ENCODE measurements around the gene TNS4. TPM values are rescaled to one million over a fixed set of nuclear protein-coding genes. Genes with fewer than 3 reads are reported as not detected.

The TNS4 gene
- total RNA-seq, 1 donor from 2014 or later, result not detected

- peaks cover 7% of the 10 kb centered on the region for H3K9me3 Mint-ChIP-seq
- no peaks in the 10 kb centered on the region for H3K79me2 ChIP-seq (ENCODE audit: low read depth)
- no peaks in the 10 kb centered on the region for H3K36me3 ChIP-seq
- H3K27ac ChIP-seq, result no peak overlapping the region
- H2AFZ ChIP-seq (replicated peaks), result no peak overlapping the region
- no peak overlapping the region for H3K9ac ChIP-seq
- DNase-seq (ENCODE audit: low spot score), result no peak
- no peaks in the 10 kb centered on the region for H3F3A ChIP-seq (ENCODE audit: low read depth)
- H3K4me1 ChIP-seq, result peaks cover 5% of the 10 kb centered on the region
- H3K4me3 ChIP-seq, result no peak overlapping the region
- H3K27me3 ChIP-seq, result no peaks in the 10 kb centered on the region
- peaks cover 13% of the 10 kb centered on the region for H3K27me3 Mint-ChIP-seq (ENCODE audit: insufficient read depth, low read depth)
- no peak for TF ChIP-seq EZH2 (IDR thresholded peaks at IDR 0.05)
- TF ChIP-seq EZH2phosphoT487 (IDR thresholded peaks at IDR 0.05), result no peak
- TF ChIP-seq CTCF (IDR thresholded peaks at IDR 0.05), result no peak
- H3K4me2 ChIP-seq, result no peak overlapping the region
- no peak overlapping the region for H3K4me3 Mint-ChIP-seq
- H3K27ac Mint-ChIP-seq, result no peak overlapping the region
- no peaks in the 10 kb centered on the region for H3K9me3 ChIP-seq (ENCODE audit: low read depth)
- no peaks in the 10 kb centered on the region for H4K20me1 ChIP-seq (ENCODE audit: low read depth)
- no peaks in the 10 kb centered on the region for H3K36me3 Mint-ChIP-seq
- peaks cover 23% of the 10 kb centered on the region for H3K4me1 Mint-ChIP-seq
These were observed 34.0 kb downstream of the TNS4 start for GRCh38 chr17:40467281-40467867.

GRCh38 chr17:40466298-40466971 lies 35.0 kb downstream of the TNS4 start:
- Mint-ChIP-seq H3K9me3 (peaks cover 3% of the 10 kb centered on the region), H3K27me3 (ENCODE audit: insufficient read depth, low read depth) (peaks cover 13% of the 10 kb centered on the region), H3K4me1 (peaks cover 25% of the 10 kb centered on the region), H3K4me3 (no peak overlapping the region), H3K36me3 (no peaks in the 10 kb centered on the region), H3K27ac (no peak overlapping the region)
- Histone ChIP-seq H4K20me1 (ENCODE audit: low read depth) (no peaks in the 10 kb centered on the region), H3K79me2 (ENCODE audit: low read depth) (no peaks in the 10 kb centered on the region), H3K27me3 (no peaks in the 10 kb centered on the region), H3K4me3 (no peak overlapping the region), H3K27ac (no peak overlapping the region), H3K4me1 (peaks cover 5% of the 10 kb centered on the region), H2AFZ (replicated peaks) (no peak overlapping the region), H3F3A (ENCODE audit: low read depth) (no peaks in the 10 kb centered on the region), H3K36me3 (no peaks in the 10 kb centered on the region), H3K9ac (no peak overlapping the region), H3K4me2 (no peak overlapping the region), H3K9me3 (ENCODE audit: low read depth) (no peaks in the 10 kb centered on the region)
- DNase-seq (ENCODE audit: low spot score), result no peak
- TF ChIP-seq CTCF (IDR thresholded peaks at IDR 0.05) (no peak), EZH2 (IDR thresholded peaks at IDR 0.05) (no peak), EZH2phosphoT487 (IDR thresholded peaks at IDR 0.05) (no peak)

- Mint-ChIP-seq H3K36me3 (no peaks in the 10 kb centered on the region), H3K27ac (no peak overlapping the region), H3K9me3 (no peaks in the 10 kb centered on the region), H3K27me3 (ENCODE audit: insufficient read depth, low read depth) (peaks cover 10% of the 10 kb centered on the region), H3K4me1 (peaks cover 29% of the 10 kb centered on the region), H3K4me3 (no peak overlapping the region)
- Histone ChIP-seq H3K79me2 (ENCODE audit: low read depth) (no peaks in the 10 kb centered on the region), H3K4me1 (peaks cover 5% of the 10 kb centered on the region), H3K9ac (no peak overlapping the region), H3F3A (ENCODE audit: low read depth) (no peaks in the 10 kb centered on the region), H3K27ac (no peak overlapping the region), H3K27me3 (no peaks in the 10 kb centered on the region), H2AFZ (replicated peaks) (no peak overlapping the region), H3K36me3 (no peaks in the 10 kb centered on the region), H4K20me1 (ENCODE audit: low read depth) (no peaks in the 10 kb centered on the region), H3K4me3 (no peak overlapping the region), H3K9me3 (ENCODE audit: low read depth) (no peaks in the 10 kb centered on the region), H3K4me2 (no peak overlapping the region)
- TF ChIP-seq EZH2phosphoT487 (IDR thresholded peaks at IDR 0.05) (no peak), CTCF (IDR thresholded peaks at IDR 0.05) (no peak), EZH2 (IDR thresholded peaks at IDR 0.05) (no peak)
- no peak for DNase-seq (ENCODE audit: low spot score)
These were observed 37.0 kb downstream of the TNS4 start for GRCh38 chr17:40464392-40464855.
